22Rv1 (cell line): ENCODE measurements around the gene CD52.

Experiments
- H3K27ac ChIP-seq: fragments of 450-650 bp; 2 replicates; pipeline ENCODE4 v1.5.1; 2017
- CTCF ChIP-seq: fragments of 450-650 bp; IDR thresholded peaks from 2 replicates; pipeline ENCODE4 v1.5.1; 2017; ENCODE audit warnings: mild to moderate bottlenecking
- ZFX ChIP-seq: fragments of 450-650 bp; IDR thresholded peaks from 2 replicates; pipeline ENCODE4 v1.6.1; 2017; ENCODE audit warnings: antibody characterized with exemption, borderline replicate concordance

CD52 gene

GRCh38 chr1:26350701-26351589 is 33.2 kb downstream of the CD52 start:
- TF ChIP-seq ZFX (no peak), CTCF (no peak)
- no peak overlapping the region for H3K27ac ChIP-seq

- no peak overlapping the region for H3K27ac ChIP-seq
- TF ChIP-seq ZFX = no peak
- TF ChIP-seq CTCF = no peak
These were observed 34.0 kb downstream of the CD52 start for GRCh38 chr1:26351590-26352337.

GRCh38 chr1:26352338-26352679 is 34.6 kb downstream of the CD52 start:
- H3K27ac ChIP-seq = no peak overlapping the region

GRCh38 chr1:26353210-26353859 is 35.6 kb downstream of the CD52 start:
- TF ChIP-seq CTCF (no peak), ZFX (no peak)
- no peak overlapping the region for H3K27ac ChIP-seq

More at GRCh38 chr1:26352338-26352679, 34.6 kb downstream of the CD52 start:
- TF ChIP-seq ZFX = no peak
- TF ChIP-seq CTCF = no peak

- H3K27ac ChIP-seq = no peak within 1 kb of the TSS
- TF ChIP-seq CTCF = no peak
- no peak for TF ChIP-seq ZFX
These were observed 36.4 kb downstream of the CD52 start, which contains the start of gene CRYBG2 for GRCh38 chr1:26353976-26354820. Gene CRYBG2 (minus strand): TSS chr1:26354130. CDS start chr1:26346657, 7,473 bp downstream.

GRCh38 chr1:26354972-26355371 is 37.2 kb downstream of the CD52 start:
- no peak overlapping the region for H3K27ac ChIP-seq
- TF ChIP-seq CTCF (no peak), ZFX (no peak)
